Heart left ventricle (tissue), 16 donors: ENCODE measurements around the gene DPEP2NB. TPM values are rescaled to one million over a fixed set of nuclear protein-coding genes. Genes with fewer than 3 reads are reported as not detected.
A peak's percentile ranks its signal among the peaks of the same experiment; 100 is the strongest.

ENCODE experiments used
- ATAC-seq, 4 donors: fragments of 200-7000 bp; cut with Tn5 transposase; one replicate each; pipeline ENCODE4 v1.9.1; 2020 to 2022; ENCODE audit warnings: moderate library complexity in 4 of 4, mild to moderate bottlenecking in 3 of 4, moderate number of reproducible peaks in 1 of 4
- DNase-seq, 5 donors: peaks; one replicate each; pipeline ENCODE4 v3.0.0-alpha.2; 2020
- H3K27ac ChIP-seq, 12 donors: fragments of 200-600 bp; sonication (generic) in 4 of 12; one replicate each; pipeline versions ENCODE4 v1.5.0 to v1.8.0; 2016 to 2022; ENCODE audit warnings: mild to moderate bottlenecking in 2 of 12
- H3K27me3 ChIP-seq, 9 donors: fragments of 200-600 bp; sonication (generic) in 2 of 9; one replicate each; pipeline versions ENCODE4 v1.5.1 to v1.8.0; 2016 to 2022; ENCODE audit warnings: mild to moderate bottlenecking in 3 of 9
- H3K36me3 ChIP-seq, 9 donors: fragments of 200-600 bp; sonication (generic) in 2 of 9; one replicate each; pipeline versions ENCODE4 v1.5.0 to v1.8.0; 2018 to 2022; ENCODE audit warnings: mild to moderate bottlenecking in 2 of 9
- H3K4me1 ChIP-seq, 12 donors: fragments of 200-600 bp; sonication (generic) in 4 of 12; one replicate each; pipeline versions ENCODE4 v1.5.0 to v1.8.0; 2016 to 2022; ENCODE audit warnings: mild to moderate bottlenecking in 3 of 12
- H3K4me3 ChIP-seq, 12 donors: fragments of 200-600 bp; sonication (generic) in 4 of 12; one replicate each; pipeline versions ENCODE4 v1.5.0 to v1.8.0; 2017 to 2022; ENCODE audit warnings: mild to moderate bottlenecking in 9 of 12, moderate library complexity in 4 of 12
- H3K9me3 ChIP-seq, 12 donors: fragments of 200-600 bp; sonication (generic) in 4 of 12; one replicate each; pipeline versions ENCODE4 v1.5.0 to v1.8.0; 2016 to 2022; ENCODE audit warnings: mild to moderate bottlenecking in 1 of 12
- POLR2A ChIP-seq, 2 donors: fragments of 450-650 bp; IDR thresholded peaks; one replicate each; pipeline ENCODE4 v1.6.1; 2017; ENCODE audit warnings: antibody characterized with exemption in 2 of 2, mild to moderate bottlenecking in 2 of 2, moderate library complexity in 2 of 2
- WGBS, 4 donors: extraction: QIAGEN DNeasy Blood & Tissue Kit in 2 of 4; methylation state at CpG; one replicate each; pipeline versions ENCODE4 v1.1.5 to v1.1.7; 2013 to 2018; 5-methylcytosine and 5-hydroxymethylcytosine counted together
- intact Hi-C, 10 donors: fragments of 100-400 bp; cut with DNase I; formaldehyde crosslinking; loops; one replicate each; pipeline versions ENCODE4 v1.11.1 to v1.14.2; 2022
- polyA plus RNA-seq, 2 donors: library from polyadenylated mRNA; stranded (reverse); fragments of 200-250 nt; gene quantifications; one replicate each; pipeline ENCODE4 v1.2.3, GENCODE V29; 2013
- total RNA-seq, 9 donors: library from RNA; depleted of rRNA in 2 of 9; stranded (reverse); fragments of >200 nt in 2 of 9; fragmentation: NEBNext Ultra II Directional in 3 of 9; extraction: Animal tissue kit (Norgen Biotek cat#: 25700) in 3 of 9; gene quantifications; one replicate each; pipeline versions ENCODE4 v1.1.0 to v1.2.4, GENCODE V29; 2016 to 2023
- TF ChIP-seq, protein P1 (sequence below), 12 donors: fragments of 200-600 bp; sonication (generic) in 4 of 12; IDR thresholded peaks; one replicate each; pipeline versions ENCODE4 v1.5.0 to v1.8.0; 2018 to 2022; ENCODE audit warnings: antibody characterized with exemption in 12 of 12, mild to moderate bottlenecking in 5 of 12
- donor health status: ischemic (EF 13 %, LVEDD 7.1; RV severe dilation, severe dysfunction).
- donor health status: healthy with polysubstance abuse.
- donor health status: DM: no; HTN: yes; CAD: no.
- donor health status: DM: no; HTN: no; CAD: no.
- donor health status: ischemic (EF 25% LVEDD 6.9; RV normal size, moderate dysfunction).
- donor health status: ischemic (EF 25% LVEDD 5.7; RV mildly dilated, moderate dysfunction).
- donor health status: healthy.
- donor health status: DM: yes; HTN: yes; CAD: no.
- donor health status: ischemic (EF 35%, LVEDD 5.7; RV mildly dilated, moderate dysfunction).
- donor health status: nonischemic (EF 11% LVEDD 7.7; RV severe dilation, severe dysfunction).
- donor health status: DM: yes; HTN: yes; CAD: no.
- donor health status: PGD.
- donor health status: ischemic (EF 29% LVEDD 5.4; RV normal size, mild dysfunction).
- donor health status: nonischemic (EF 23%, LVEDD 6.1; RV moderate dilation, normal function).

DPEP2NB gene
- total and polyA plus RNA-seq, 11 donors: not detected

DNA sequence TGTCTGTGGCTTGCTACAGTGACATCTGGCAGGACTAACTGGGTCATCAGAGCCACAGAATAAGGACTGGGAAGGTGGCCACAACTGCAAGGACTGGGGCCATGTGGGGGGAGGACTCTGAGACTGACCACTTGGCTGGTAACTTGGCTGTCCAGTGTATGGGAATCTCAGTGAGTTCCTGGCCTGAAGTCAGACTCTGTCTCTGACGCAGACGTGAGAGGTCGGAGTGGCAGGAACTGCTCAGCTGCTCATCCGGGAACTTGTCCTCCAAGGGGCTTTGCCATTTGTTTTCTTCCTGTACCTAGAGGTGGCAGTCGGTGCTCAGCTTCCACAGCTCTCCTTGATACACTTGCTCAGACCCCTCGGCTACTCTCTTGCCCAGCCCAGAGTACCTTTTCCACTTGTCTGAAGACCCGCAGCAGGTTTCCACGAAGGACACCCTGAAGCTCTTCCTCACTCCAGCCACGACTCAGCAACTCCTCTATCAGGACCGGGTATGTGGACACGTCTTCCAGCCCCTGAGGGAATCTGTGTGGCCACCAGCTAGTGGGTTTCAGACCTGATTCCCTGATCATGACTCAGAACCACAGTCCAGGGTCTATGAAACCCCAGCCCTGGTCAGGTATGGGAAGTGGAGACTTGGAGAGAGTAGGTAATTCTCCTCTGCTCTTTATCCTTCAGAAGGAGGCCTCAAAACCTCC, 28.1 kb downstream of the DPEP2NB start:
- H3K4me3 ChIP-seq: no peak overlapping the region
- peak overlapping the region; percentile 3 to 73 (median 46) for H3K27ac ChIP-seq
- DNase-seq (peak in 4 of 5 donors; percentile 36 to 52 (median 48)), ATAC-seq (peak; percentile 43 to 80 (median 59))
- no peak for TF ChIP-seq POLR2A (IDR thresholded peaks at IDR 0.05)
- TF ChIP-seq, protein P1, sequence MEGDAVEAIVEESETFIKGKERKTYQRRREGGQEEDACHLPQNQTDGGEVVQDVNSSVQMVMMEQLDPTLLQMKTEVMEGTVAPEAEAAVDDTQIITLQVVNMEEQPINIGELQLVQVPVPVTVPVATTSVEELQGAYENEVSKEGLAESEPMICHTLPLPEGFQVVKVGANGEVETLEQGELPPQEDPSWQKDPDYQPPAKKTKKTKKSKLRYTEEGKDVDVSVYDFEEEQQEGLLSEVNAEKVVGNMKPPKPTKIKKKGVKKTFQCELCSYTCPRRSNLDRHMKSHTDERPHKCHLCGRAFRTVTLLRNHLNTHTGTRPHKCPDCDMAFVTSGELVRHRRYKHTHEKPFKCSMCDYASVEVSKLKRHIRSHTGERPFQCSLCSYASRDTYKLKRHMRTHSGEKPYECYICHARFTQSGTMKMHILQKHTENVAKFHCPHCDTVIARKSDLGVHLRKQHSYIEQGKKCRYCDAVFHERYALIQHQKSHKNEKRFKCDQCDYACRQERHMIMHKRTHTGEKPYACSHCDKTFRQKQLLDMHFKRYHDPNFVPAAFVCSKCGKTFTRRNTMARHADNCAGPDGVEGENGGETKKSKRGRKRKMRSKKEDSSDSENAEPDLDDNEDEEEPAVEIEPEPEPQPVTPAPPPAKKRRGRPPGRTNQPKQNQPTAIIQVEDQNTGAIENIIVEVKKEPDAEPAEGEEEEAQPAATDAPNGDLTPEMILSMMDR (IDR thresholded peaks at IDR 0.05): no peak
- H3K9me3 ChIP-seq: no peaks in the 10 kb centered on the region
- peaks cover 7 to 43% (median 27%) of the 10 kb centered on the region in 12 donors for H3K4me1 ChIP-seq
- H3K36me3 ChIP-seq: peaks cover 0 to 13% (median 0%) of the 10 kb centered on the region in 9 donors
- no peaks in the 10 kb centered on the region for H3K27me3 ChIP-seq
- intact Hi-C loops: no loop called here
- WGBS, 4 donors: 54 to 68% (median 59%) methylated on average over 11 of the region's 11 CpGs

DNA sequence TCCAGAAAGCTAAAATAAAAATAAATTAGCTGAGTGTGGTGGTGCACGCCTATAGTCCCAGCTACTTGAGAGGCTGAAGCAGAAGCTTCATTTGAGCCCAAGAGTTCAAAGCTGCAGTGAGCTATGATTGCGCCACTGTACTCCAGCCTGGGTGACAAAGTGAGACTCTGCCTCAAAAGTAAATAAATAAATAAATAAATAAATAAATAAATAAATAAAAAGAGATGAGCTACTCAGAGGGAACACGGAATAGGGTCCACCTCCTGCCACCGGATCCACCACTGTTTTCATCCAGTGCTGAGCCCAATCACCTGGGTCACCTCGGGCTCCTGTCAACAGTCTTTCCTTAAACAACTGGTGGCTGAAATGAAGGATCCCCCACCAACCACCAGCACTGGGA, 28.8 kb downstream of the DPEP2NB start:
- no peak overlapping the region for H3K4me3 ChIP-seq
- no peaks in the 10 kb centered on the region for H3K9me3 ChIP-seq
- H3K36me3 ChIP-seq: peaks cover 0 to 13% (median 0%) of the 10 kb centered on the region in 9 donors
- no peak for ATAC-seq
- 88 to 93% (median 90%) methylated on average over 5 of the region's 5 CpGs for WGBS, 4 donors
- TF ChIP-seq, protein P1 (IDR thresholded peaks at IDR 0.05): no peak
- no peak for TF ChIP-seq POLR2A (IDR thresholded peaks at IDR 0.05)
- H3K27me3 ChIP-seq: no peaks in the 10 kb centered on the region
- peak overlapping the region in 11 of 12 donors; percentile 17 to 73 (median 44) for H3K27ac ChIP-seq
- peaks cover 7 to 43% (median 27%) of the 10 kb centered on the region in 12 donors for H3K4me1 ChIP-seq
- no peak for DNase-seq
- intact Hi-C loops: no loop called here

DNA sequence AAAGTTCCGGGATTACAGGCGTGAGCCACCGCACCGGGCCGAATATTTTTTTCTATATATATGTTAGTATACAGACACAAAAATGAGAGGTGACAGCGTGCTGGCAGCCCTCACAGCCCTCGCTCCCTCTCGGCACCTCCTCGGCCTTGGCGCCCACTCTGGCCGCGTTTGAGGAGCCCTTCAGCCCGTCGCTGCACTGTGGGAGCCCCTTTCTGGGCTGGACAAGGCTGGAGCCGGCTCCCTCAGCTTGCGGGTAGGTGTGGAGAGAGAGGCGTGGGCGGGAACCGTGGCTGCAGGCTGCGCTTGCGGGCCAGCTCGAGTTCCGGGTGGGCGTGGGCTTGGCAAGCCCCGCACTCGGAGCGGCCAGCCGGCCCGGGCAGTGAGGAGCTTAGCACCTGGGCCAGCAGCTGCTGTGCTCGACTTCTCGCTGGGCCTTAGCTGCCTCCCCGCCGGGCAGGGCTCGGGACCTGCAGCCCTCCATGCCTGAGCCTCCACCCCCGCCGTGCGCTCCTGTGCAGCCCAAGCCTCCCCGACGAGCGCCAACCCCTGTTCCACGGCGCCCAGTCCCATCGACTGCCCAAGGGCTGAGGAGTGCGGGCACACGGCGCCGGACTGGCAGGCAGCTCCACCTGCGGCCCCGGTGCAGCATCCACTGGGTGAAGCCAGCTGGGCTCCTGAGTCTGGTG, 33.6 kb downstream of the DPEP2NB start:
- 95 to 96% (median 96%) methylated on average over 16 to 49 of the region's 49 CpGs for WGBS, 4 donors
- H3K27me3 ChIP-seq: no peaks in the 10 kb centered on the region
- H3K4me3 ChIP-seq: no peak overlapping the region
- H3K4me1 ChIP-seq: peaks cover 7 to 35% (median 23%) of the 10 kb centered on the region in 12 donors
- ATAC-seq (no peak), DNase-seq (no peak)
- intact Hi-C loops: no loop called here
- no peak overlapping the region for H3K27ac ChIP-seq
- TF ChIP-seq, protein P1 (IDR thresholded peaks at IDR 0.05): no peak
- no peak for TF ChIP-seq POLR2A (IDR thresholded peaks at IDR 0.05)
- no peaks in the 10 kb centered on the region for H3K36me3 ChIP-seq
- no peaks in the 10 kb centered on the region for H3K9me3 ChIP-seq

DNA sequence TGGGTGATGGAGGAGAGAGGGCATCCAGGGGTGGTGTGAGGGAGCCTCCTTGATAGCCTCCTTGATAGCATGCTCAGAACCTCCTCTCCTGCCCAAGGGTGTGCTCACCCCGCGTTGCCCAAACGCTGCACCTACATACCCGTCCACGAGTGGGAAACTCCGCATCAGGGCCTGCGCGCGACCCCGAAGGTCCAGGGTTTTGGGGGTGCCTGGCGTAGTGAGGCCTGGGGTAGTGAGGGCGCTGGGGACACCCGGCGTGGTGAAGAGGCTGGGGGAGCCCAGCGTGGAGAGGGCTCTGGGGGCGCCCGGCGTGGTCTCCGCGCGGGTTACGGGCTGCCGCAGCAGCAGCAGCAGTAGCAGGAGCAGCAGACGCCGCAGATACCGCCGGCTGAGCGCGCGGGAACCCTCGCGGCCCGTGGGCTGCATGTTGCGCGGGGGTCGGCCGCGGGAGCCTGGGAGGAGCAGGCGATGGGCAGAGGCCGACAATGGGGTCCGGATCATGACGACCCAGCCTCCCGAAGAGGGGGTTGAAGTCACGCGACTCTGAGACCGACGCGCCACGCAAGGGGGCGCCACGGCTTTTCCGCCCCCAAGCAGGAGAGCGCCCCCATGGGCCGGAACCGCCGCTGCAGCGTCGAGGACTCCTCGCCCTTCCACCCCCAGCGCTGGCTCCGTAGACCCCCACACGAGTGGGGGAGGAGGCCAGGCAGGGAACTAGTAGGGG, 35.6 kb downstream of the DPEP2NB start, which contains the start of gene DPEP3:
TSS of gene DPEP3 (minus strand) at position 545 of the 724 bp plus-strand sequence. CDS start at position 426, 119 bp downstream.
- ATAC-seq (peak in 1 of 4 donors; percentile 6), DNase-seq (no peak)
- intact Hi-C loops: no loop called here
- Histone ChIP-seq H3K4me3 (no peak within 1 kb of the TSS), H3K9me3 (no peaks in the 10 kb centered on the region), H3K27me3 (no peaks in the 10 kb centered on the region), H3K4me1 (peaks cover 5 to 23% (median 16%) of the 10 kb centered on the region in 12 donors), H3K36me3 (no peaks in the 10 kb centered on the region), H3K27ac (no peak within 1 kb of the TSS)
- 60 to 77% (median 61%) methylated on average over 33 to 62 of the region's 62 CpGs for WGBS, 4 donors
- TF ChIP-seq, protein P1 (IDR thresholded peaks at IDR 0.05): peak in 5 of 12 donors; percentile 16 to 31 (median 22)
- no peak for TF ChIP-seq POLR2A (IDR thresholded peaks at IDR 0.05)
